ENCODE data around the gene EPB41L5.

The EPB41L5 gene

DNA sequence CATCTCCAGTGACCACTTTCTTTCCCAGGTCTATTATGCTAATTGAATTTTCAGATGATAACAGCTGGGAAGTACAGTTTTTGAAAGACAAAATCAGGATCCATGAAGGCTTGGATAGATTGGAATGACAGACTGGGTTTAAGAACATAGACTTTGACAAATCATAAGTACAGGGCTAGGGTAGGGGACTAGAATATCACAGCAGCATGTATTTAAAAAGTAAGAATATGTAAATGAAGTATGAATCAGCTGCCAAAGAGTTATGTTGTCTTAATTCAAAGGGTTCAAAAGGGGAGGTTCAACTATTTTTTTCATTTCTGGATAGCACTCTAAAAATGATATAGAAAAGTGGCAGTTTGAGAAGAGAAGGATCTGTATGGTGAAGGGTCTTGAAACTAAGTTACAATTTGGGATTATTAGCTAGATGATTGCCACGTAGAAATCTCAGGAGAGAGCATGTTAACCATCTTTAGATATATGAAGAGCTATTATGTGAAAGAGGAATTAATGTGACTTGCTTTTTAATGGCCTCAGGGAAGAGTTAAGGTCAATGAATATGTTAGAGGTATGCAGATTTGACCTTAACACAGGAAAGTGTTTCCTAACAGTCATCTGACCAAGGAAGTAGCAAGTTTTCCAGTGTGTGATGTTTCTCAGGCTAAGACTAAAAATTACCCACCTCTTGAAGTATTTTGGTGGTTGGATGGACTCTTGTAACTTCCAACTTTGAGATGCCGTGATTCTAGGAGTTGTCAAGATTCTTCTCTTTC is 128.6 kb downstream of the EPB41L5 start:
- Histone ChIP-seq H3F3A (ENCODE audit: insufficient read depth, low read length) (no peaks in the 10 kb centered on the region), H4K20me1 (ENCODE audit: insufficient read depth, low read length) (no peaks in the 10 kb centered on the region), H3K9me2 (replicated peaks; ENCODE audit: insufficient read depth, low read length) (no peaks in the 10 kb centered on the region), H3K9me3 (replicated peaks; ENCODE audit: insufficient read depth, low read length) (no peaks in the 10 kb centered on the region), H3K27me3 (replicated peaks; ENCODE audit: insufficient read depth, low read length) (no peaks in the 10 kb centered on the region), H3K36me3 (replicated peaks; ENCODE audit: insufficient read depth, low read length) (no peaks in the 10 kb centered on the region), H3K4me2 (ENCODE audit: low read depth, low read length) (no peak overlapping the region), H2AFZ (ENCODE audit: low read length) (no peak overlapping the region), H3K27ac (ENCODE audit: low read length) (no peak overlapping the region), H3K4me3 (ENCODE audit: low read length) (no peak overlapping the region), H3K4me1 (ENCODE audit: low read length) (no peaks in the 10 kb centered on the region), H3K9ac (ENCODE audit: low read length) (no peak overlapping the region), H3K79me2 (ENCODE audit: low read length) (no peaks in the 10 kb centered on the region)
- no peak for DNase-seq
- TF ChIP-seq EZH2 (optimal IDR thresholded peaks at IDR 0.05; ENCODE audit: low read depth, low read length), result no peak
- TF ChIP-seq, protein P1, sequence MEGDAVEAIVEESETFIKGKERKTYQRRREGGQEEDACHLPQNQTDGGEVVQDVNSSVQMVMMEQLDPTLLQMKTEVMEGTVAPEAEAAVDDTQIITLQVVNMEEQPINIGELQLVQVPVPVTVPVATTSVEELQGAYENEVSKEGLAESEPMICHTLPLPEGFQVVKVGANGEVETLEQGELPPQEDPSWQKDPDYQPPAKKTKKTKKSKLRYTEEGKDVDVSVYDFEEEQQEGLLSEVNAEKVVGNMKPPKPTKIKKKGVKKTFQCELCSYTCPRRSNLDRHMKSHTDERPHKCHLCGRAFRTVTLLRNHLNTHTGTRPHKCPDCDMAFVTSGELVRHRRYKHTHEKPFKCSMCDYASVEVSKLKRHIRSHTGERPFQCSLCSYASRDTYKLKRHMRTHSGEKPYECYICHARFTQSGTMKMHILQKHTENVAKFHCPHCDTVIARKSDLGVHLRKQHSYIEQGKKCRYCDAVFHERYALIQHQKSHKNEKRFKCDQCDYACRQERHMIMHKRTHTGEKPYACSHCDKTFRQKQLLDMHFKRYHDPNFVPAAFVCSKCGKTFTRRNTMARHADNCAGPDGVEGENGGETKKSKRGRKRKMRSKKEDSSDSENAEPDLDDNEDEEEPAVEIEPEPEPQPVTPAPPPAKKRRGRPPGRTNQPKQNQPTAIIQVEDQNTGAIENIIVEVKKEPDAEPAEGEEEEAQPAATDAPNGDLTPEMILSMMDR (IDR thresholded peaks at IDR 0.05; ENCODE audit: low read length), result no peak
- no peak for TF ChIP-seq EZH2phosphoT487 (IDR thresholded peaks at IDR 0.05; ENCODE audit: low read length)

DNA sequence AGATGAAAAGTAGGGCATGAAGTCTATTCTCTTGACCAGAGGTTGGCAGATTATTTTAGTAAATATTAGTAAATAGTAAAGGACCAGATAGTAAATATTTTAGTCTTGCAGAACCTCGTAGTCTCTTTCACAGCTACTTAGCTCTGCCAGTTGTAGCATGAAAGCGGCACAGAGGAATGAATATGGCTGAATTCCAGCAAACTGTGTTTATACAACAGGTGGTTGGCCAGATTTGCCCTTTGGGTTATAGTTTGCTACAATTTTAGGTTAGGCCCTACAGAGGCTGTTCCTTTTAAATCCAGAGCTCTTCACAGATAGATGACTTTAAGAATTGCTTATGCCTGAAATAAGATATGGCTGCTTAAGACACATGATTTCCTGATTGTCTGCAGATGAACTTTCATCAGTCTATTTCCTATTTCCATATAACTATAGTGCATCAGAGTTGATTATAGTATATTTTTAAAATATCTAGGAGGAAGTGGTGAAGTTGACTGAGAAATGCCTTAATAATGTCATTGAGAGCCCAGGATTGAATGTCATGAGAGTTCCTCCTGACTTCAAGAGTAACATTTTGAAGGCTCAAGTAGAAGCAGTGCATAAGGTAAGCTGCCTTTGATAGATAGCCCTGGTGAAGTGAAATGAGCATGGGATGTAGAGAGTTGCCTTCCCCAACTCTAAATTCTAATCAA is 129.8 kb downstream of the EPB41L5 start:
- Histone ChIP-seq H4K20me1 (ENCODE audit: insufficient read depth, low read length) (no peaks in the 10 kb centered on the region), H3F3A (ENCODE audit: insufficient read depth, low read length) (no peaks in the 10 kb centered on the region), H3K9ac (ENCODE audit: low read length) (no peak overlapping the region), H3K4me3 (ENCODE audit: low read length) (no peak overlapping the region), H3K9me3 (replicated peaks; ENCODE audit: insufficient read depth, low read length) (no peaks in the 10 kb centered on the region), H3K9me2 (replicated peaks; ENCODE audit: insufficient read depth, low read length) (no peaks in the 10 kb centered on the region), H3K79me2 (ENCODE audit: low read length) (no peaks in the 10 kb centered on the region), H3K36me3 (replicated peaks; ENCODE audit: insufficient read depth, low read length) (no peaks in the 10 kb centered on the region), H2AFZ (ENCODE audit: low read length) (no peak overlapping the region), H3K27ac (ENCODE audit: low read length) (no peak overlapping the region), H3K27me3 (replicated peaks; ENCODE audit: insufficient read depth, low read length) (no peaks in the 10 kb centered on the region), H3K4me1 (ENCODE audit: low read length) (no peaks in the 10 kb centered on the region), H3K4me2 (ENCODE audit: low read depth, low read length) (no peak overlapping the region)
- TF ChIP-seq, protein P1 (IDR thresholded peaks at IDR 0.05; ENCODE audit: low read length), result no peak
- TF ChIP-seq EZH2phosphoT487 (IDR thresholded peaks at IDR 0.05; ENCODE audit: low read length) (no peak), EZH2 (optimal IDR thresholded peaks at IDR 0.05; ENCODE audit: low read depth, low read length) (no peak)
- DNase-seq, result no peak

DNA sequence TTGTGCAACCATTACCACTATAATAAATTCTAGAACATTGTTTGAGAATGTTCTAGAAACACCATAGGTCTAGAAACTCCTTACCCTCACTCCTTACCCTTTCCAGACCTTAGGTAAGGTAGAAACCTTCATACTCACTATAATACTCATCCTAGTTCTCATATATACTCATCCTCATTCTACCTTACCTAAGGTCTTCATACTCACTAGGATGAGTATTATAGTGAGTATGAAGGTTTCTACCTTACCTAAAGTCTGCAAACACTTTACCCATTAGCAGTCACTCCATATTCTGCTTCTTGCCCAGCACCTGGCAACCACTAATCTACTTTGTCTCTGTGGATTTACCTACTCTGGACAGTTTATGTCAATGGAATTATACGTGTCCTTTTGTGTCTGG is 135.4 kb downstream of the EPB41L5 start:
- no peaks in the 10 kb centered on the region for H3K9me3 ChIP-seq (replicated peaks; ENCODE audit: insufficient read depth, low read length)
- no peak overlapping the region for H3K27ac ChIP-seq (ENCODE audit: low read length)
- no peaks in the 10 kb centered on the region for H4K20me1 ChIP-seq (ENCODE audit: insufficient read depth, low read length)
- no peaks in the 10 kb centered on the region for H3K9me2 ChIP-seq (replicated peaks; ENCODE audit: insufficient read depth, low read length)
- H3K4me2 ChIP-seq (ENCODE audit: low read depth, low read length), result no peak overlapping the region
- H3K9ac ChIP-seq (ENCODE audit: low read length), result no peak overlapping the region
- H3K27me3 ChIP-seq (replicated peaks; ENCODE audit: insufficient read depth, low read length), result no peaks in the 10 kb centered on the region
- no peak overlapping the region for H3K4me3 ChIP-seq (ENCODE audit: low read length)
- TF ChIP-seq EZH2phosphoT487 (IDR thresholded peaks at IDR 0.05; ENCODE audit: low read length) (no peak), EZH2 (optimal IDR thresholded peaks at IDR 0.05; ENCODE audit: low read depth, low read length) (no peak)
- TF ChIP-seq, protein P1 (IDR thresholded peaks at IDR 0.05; ENCODE audit: low read length), result no peak
- no peaks in the 10 kb centered on the region for H3K36me3 ChIP-seq (replicated peaks; ENCODE audit: insufficient read depth, low read length)
- no peak for DNase-seq
- H3F3A ChIP-seq (ENCODE audit: insufficient read depth, low read length), result no peaks in the 10 kb centered on the region
- no peaks in the 10 kb centered on the region for H3K4me1 ChIP-seq (ENCODE audit: low read length)
- H2AFZ ChIP-seq (ENCODE audit: low read length), result no peak overlapping the region
- H3K79me2 ChIP-seq (ENCODE audit: low read length), result no peaks in the 10 kb centered on the region
